ELR (cell line): ENCODE data around the gene DNAJB8.

Experiments used
- DNase-seq: peaks from one replicate; pipeline ENCODE4 v3.0.0-alpha.2; 2015; ENCODE audit warnings: low read depth

The DNAJB8 gene

DNA sequence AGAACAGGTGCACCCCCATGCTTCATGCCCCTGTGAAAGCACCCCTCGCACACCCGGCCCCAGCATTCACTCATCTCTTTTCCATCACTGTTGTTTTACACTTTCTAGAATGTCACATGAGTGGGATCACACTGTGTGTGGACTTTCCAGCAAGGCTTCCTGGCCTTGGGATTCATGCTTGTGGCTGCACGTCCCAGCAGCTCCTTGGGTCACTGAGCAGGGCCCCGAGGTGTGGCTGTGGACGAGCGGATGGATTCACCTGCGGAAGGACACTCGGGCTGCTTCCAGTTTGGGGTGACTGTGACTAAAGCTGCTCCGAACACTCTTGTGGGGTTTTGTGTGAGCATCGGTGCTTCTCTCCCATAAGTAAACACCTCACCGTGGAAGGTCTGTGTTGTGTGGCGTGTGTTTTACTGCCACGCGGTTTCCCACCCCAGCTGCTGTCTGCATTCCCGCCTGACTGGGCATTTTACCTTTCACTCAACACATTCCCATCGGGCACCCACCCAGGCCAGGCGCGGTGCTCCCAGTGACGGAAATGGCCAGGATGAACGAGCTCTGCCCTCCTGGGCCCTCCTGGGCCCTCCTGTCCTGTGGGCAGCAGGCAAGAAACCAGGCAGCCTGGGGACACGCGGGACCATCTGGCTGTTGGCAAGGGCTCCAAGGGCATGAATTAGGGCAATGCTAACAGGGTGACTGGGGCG lies 41.4 kb downstream of the DNAJB8 start:
- DNase-seq: no peak

DNA sequence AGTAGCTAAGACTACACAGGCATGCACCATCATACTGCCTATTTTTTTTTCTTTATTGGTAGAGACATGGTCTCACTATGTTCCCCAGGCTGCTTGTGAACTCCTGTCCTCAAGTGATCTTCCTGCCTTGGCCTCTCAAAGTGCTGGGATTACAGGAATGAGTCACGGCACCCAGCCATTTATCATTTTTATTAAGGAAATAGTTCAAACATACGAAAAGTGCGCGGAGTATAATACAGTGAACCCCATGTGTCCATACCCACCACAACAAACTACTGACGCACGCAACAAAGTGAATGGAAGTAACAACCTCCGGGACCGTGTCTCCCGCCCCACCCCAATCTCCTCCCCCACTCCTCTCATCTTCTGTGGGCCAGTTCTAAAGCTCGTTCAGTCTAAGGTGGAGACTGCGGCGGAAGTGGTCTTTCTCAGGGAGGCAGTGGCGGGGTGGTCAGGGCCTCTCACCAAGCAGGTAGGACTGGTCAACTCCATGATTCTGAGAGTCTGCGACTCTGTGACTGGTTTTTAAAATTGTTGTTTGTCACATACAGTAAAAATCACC lies 42.1 kb downstream of the DNAJB8 start:
- peak; percentile 67 for DNase-seq

- DNase-seq: no peak
These were observed 43.1 kb downstream of the DNAJB8 start for GRCh38 chr3:128423525-128424147.

DNA sequence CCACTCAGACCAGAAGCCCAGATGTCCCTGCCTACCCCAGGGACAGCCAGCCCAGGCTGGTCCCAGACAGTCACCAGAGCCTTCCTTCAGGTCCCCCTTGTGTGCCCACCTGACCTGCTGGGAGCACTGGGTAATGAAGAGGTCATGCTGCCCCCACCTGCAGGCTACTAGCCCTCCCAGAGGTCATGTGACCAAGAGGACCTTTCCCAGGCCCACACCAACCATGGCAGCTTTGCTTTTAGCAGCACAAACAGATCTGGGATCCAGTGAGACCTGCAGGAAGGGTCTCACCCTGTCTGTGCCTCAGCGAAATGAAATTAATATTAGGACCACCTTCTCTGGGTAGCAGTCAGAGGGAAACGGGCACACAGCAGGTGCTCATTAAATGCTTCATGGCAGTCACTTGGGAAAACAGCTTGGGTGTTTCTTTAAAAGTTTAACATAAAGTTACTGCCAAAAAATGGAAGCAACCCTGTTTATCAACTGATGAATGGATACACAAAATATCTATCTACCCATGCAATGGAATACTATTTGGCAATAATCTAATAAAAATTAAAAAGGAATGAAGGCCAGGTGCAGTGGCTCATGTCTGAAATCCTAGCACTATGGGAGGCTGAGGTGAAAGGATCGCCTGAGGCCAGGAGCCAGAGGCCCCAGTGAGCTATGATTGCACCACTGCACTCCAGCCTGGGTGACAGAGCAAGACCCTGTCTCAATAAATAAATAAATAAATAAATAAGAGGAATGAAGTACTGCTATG lies 43.7 kb downstream of the DNAJB8 start:
- DNase-seq: no peak

- DNase-seq: no peak
These were observed 44.7 kb downstream of the DNAJB8 start for GRCh38 chr3:128421966-128422365.

- no peak for DNase-seq
These were observed 45.3 kb downstream of the DNAJB8 start for GRCh38 chr3:128421439-128421836.

DNA sequence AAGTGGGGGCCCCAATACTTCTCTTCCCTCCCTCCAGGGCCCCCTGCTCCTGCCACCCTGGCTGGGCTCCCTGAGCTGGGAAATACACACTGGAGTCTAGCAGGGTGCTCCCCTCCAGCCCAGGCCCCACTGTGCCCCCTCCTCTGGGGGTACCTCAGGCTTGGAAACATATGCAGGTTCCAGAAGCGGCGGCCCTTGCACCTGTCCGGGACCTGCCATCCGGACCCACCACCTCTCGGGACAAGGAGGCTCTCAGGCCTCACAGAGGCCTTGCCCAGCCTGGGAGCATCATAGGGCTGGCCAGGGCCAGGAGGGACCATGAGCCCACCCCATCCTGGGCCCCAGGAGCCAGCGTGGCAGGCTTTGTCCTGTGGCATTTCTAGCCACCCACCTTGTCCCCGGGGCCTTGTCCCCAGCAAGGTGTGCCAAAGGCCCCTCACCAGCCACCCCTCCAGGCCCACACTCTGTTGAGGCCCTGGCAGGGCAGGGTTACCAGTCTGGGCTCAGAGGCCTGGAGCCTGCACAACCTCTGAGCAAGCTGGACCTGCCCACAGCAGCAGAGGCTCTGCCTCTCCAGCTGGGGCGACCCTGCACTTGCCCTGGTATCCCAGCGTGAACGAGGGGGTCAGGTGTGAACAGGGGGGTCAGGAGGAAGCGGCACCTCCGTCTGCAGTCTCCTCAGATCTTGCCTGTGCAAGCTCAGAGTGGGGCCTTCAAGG lies 45.8 kb downstream of the DNAJB8 start:
- DNase-seq: no peak

DNA sequence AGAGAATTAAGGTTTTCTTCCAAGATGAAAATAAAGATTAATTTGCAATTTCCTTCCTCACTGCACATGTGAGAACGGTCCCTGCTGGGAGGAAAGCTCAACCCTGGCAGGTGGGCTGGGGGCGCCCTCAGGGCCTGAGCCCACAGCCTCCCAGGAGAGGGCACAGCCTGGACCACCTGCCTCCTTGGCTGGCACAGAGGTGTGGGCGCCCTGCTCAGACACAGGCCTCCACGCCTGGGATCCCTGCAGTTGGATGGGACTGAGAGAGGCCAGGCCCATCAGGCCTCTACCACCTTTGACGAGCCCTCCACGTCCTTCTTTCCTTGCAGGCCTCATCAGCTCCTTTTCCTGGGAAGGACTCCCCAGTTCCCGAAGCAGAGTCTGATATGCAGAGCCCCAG lies 46.4 kb downstream of the DNAJB8 start:
- no peak for DNase-seq

GRCh38 chr3:128419311-128419710 lies 47.4 kb downstream of the DNAJB8 start:
- no peak for DNase-seq

- DNase-seq: no peak
These were observed 47.8 kb downstream of the DNAJB8 start for GRCh38 chr3:128418900-128419299.

DNA sequence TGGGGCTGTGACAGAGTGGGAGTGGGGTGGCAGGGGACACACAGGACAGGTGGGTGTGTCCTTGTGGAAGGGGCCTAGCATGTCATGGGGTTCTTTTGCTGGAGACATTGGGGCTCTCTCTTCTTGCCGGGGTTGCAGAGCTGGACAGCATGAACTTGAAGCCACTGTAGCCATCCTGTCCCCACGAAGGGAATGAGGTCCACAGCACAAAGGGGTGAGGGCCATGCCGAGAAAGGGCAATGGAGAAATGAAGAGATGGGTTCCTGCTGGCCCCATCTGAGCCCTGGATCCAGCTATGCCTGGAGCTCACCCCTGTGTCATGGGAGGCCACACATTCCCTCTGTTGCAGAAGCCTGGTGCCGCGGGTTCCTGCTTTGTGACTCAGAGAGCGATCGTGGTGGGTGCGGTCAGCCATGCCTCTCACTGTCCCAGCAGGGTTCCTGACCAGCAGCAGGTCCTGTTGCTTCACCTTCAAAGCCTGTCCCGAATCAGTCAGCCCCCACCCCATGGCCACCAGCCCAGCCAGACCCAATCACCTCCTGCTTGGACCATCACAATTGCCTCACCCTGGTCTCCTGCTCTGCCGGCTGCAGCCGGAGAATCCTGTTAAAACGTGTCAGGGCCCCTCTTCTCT lies 50.0 kb downstream of the DNAJB8 start:
- DNase-seq: peak; percentile 96

- no peak for DNase-seq
These were observed 50.7 kb downstream of the DNAJB8 start for GRCh38 chr3:128415773-128416577.

- no peak for DNase-seq
These were observed 51.4 kb downstream of the DNAJB8 start for GRCh38 chr3:128415200-128415772.

DNA sequence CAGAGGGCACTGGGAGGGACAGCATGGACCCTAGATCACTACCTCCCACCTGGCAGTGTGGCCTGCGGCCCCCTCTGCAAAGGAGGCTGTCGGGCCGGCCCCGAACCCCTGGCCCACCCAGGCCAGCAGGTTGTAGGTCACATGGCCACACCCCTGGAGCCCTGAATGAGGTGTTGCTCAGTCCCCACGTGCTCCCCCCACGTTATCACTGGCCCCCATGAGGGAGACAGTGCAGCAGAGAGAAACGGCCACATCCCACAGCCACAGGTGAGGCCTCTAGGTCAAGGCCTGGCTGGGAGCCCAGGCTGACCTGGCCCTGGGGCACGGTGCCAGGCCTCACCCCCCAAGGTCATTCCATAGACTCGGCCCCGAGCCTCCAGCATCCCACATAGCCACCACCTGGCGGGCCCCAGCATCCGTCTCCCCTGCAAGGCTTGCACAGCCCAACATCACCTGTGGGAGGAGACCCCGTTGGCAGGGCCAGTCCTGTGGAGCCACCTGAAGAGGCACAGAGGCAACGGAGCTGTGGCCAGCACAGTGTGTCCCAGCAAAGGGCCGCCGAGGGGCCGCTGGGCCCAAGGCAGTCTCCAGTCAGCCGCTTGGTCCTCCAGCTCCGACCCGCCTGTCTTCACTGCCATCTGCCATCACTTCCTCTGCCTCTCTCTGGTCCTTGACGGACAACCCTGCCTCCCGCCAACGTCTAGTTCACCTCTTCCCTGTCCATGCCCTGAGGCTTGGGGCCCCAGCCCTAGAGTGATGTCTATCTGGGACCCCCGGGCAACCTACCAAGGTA lies 53.1 kb downstream of the DNAJB8 start:
- DNase-seq: no peak

- no peak for DNase-seq
These were observed 53.7 kb downstream of the DNAJB8 start for GRCh38 chr3:128413003-128413370.
